ENCODE data around the gene SLC22A16. TPM values are rescaled to one million over a fixed set of nuclear protein-coding genes. Genes with fewer than 3 reads are reported as not detected.
"Not testable (repeated sequence)": the region's sequence is repeated elsewhere in the genome, so short reads cannot be mapped to it uniquely, and the experiment has no call there.

SLC22A16 gene
- total and polyA plus RNA-seq, 8 donors, result 0.22 to 0.35 (median 0.26) TPM; not detected in 5

DNA sequence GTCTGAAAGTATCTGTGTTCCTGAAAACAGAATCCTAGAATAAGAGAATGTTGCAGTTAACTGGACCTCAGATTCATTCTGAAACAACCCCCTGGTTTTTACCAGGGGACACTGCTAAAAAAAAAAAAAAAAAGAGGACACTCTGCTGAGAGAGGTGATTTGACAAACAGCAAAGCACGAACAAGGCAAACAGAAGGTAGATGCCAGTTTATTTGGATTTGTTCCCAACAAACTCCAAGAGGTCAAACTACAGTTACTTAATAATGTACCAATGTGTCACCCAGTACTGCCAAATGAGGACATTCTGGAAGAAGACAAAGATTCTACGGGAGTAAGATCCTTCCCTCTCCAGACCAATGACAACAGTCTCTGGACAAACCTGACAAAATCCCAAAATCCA lies 40.6 kb upstream of the SLC22A16 start:
- WGBS, 2 donors, result 20 to 25% methylated on average over 2 of the region's 2 CpGs
- intact Hi-C loops (cut with DNase I), result no loop called here
- Histone ChIP-seq H3K9me3 (no peaks in the 10 kb centered on the region), H3K4me1 (peaks cover 0 to 12% (median 4%) of the 10 kb centered on the region in 3 donors), H3K27me3 (no peaks in the 10 kb centered on the region), H3K36me3 (no peaks in the 10 kb centered on the region), H3K4me3 (no peak overlapping the region), H3K27ac (no peak overlapping the region)
- TF ChIP-seq, protein P1, sequence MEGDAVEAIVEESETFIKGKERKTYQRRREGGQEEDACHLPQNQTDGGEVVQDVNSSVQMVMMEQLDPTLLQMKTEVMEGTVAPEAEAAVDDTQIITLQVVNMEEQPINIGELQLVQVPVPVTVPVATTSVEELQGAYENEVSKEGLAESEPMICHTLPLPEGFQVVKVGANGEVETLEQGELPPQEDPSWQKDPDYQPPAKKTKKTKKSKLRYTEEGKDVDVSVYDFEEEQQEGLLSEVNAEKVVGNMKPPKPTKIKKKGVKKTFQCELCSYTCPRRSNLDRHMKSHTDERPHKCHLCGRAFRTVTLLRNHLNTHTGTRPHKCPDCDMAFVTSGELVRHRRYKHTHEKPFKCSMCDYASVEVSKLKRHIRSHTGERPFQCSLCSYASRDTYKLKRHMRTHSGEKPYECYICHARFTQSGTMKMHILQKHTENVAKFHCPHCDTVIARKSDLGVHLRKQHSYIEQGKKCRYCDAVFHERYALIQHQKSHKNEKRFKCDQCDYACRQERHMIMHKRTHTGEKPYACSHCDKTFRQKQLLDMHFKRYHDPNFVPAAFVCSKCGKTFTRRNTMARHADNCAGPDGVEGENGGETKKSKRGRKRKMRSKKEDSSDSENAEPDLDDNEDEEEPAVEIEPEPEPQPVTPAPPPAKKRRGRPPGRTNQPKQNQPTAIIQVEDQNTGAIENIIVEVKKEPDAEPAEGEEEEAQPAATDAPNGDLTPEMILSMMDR (IDR thresholded peaks at IDR 0.05), result no peak
- DNase-seq (no peak), FAIRE-seq (no peak), ATAC-seq (peak in 3 of 4 donors; percentile 24 to 37 (median 32))

DNA sequence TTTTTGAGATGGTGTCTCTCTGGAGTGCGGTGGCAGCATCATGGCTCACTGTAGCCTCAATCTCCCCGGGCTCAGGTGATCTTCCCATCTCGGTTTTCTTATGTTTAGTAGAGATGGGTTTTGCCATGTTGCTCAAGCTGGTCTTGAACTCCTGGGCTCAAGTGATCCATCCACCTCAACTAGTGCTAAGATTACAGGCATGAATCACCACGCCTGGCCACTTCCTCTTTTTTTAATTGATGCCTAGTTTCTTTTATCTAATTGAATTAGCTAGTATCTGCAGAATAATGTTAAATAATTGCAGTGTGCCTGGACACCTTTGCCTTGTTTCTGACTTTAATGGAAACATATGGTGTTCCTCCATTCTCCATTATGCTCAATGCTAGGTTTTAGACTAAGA lies 38.4 kb upstream of the SLC22A16 start:
- intact Hi-C loops (cut with DNase I), result no loop called here
- Histone ChIP-seq H3K4me1 (peaks cover 0 to 12% (median 4%) of the 10 kb centered on the region in 3 donors), H3K27me3 (peaks cover 0 to 4% (median 0%) of the 10 kb centered on the region in 4 donors), H3K9me3 (no peaks in the 10 kb centered on the region), H3K4me3 (no peak overlapping the region), H3K27ac (no peak overlapping the region), H3K36me3 (no peaks in the 10 kb centered on the region)
- WGBS, 2 donors, result 73 to 92% methylated on average over 4 of the region's 4 CpGs
- FAIRE-seq (no peak), DNase-seq (no peak), ATAC-seq (no peak)
- TF ChIP-seq, protein P1 (IDR thresholded peaks at IDR 0.05), result no peak

DNA sequence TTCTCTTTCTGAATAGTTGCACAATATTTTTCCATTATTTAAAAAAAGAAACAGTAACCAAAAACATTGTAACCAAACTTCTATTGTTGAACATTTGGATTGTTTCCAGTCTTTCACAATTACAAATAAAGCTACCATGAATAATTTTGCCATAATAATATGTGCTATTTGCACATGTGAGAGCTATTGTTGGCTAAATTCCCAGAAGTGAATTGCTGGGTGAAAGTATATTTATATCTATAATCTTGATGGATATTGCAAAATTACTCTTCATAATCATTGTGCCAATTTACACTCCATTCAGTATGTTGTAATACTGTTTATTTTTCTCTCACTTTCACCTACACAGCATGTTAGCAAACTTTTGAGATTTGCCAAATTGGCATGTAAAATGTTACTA lies 36.6 kb upstream of the SLC22A16 start:
- no peak for DNase-seq
- no peak overlapping the region for H3K27ac ChIP-seq
- no peaks in the 10 kb centered on the region for H3K9me3 ChIP-seq
- no peak for FAIRE-seq
- no peak overlapping the region for H3K4me3 ChIP-seq
- peak in 3 of 4 donors; percentile 36 to 43 (median 39) for ATAC-seq
- peaks cover 0 to 4% (median 0%) of the 10 kb centered on the region in 4 donors for H3K27me3 ChIP-seq
- peaks cover 0 to 12% (median 4%) of the 10 kb centered on the region in 3 donors for H3K4me1 ChIP-seq
- TF ChIP-seq, protein P1 (IDR thresholded peaks at IDR 0.05), result no peak
- no peaks in the 10 kb centered on the region for H3K36me3 ChIP-seq
- intact Hi-C loops (cut with DNase I), result no loop called here

DNA sequence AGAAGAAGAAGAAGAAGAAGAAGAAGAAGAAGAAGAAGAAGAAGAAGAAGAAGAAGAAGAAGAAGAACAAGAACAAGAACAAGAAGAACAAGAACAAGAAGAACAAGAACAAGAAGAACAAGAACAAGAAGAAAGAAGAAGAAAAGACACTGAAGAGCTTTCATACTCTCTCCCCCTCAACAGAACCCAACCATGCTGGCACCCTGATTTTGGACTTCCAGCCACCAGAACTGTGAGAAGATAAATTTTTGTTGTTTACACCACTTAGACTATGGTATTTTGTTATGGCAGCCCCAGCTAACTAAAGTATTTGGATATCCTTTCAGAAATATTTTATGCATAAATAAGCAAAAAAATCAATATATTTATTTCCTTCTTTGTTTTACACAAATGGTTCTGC lies 36.1 kb upstream of the SLC22A16 start:
- H3K4me3 ChIP-seq; intact Hi-C loops (cut with DNase I); H3K9me3 ChIP-seq; FAIRE-seq; ATAC-seq; H3K27me3 ChIP-seq; H3K36me3 ChIP-seq; H3K27ac ChIP-seq; DNase-seq: not testable (repeated sequence)
- H3K4me1 ChIP-seq, result peaks cover 0 to 11% (median 4%) of the 10 kb centered on the region in 3 donors

DNA sequence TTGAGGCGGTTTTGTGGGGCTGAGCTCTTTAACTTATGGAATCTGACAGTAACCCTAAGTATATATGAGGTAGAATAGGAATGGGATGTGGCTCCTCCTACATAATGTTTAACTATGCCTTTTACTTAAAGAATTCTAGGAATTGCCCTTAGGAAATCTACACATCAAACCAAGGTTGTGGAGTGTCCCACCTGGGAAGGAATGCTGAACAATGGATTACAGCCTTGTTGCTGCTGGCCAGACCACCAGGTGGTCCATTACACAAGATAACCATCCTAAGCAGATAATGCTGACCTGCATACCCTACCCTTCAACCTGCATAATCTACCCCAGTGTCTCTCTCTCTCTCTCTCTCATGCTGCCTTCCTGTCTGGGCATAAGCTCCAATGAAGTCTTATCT lies 35.0 kb upstream of the SLC22A16 start:
- no peak for ATAC-seq
- FAIRE-seq, result no peak
- peaks cover 0 to 4% (median 0%) of the 10 kb centered on the region in 4 donors for H3K27me3 ChIP-seq
- TF ChIP-seq, protein P1 (IDR thresholded peaks at IDR 0.05), result no peak
- DNase-seq, result no peak
- no peaks in the 10 kb centered on the region for H3K36me3 ChIP-seq
- 92 to 97% methylated on average over 1 of the region's 1 CpG for WGBS, 2 donors
- intact Hi-C loops (cut with DNase I), result no loop called here
- H3K27ac ChIP-seq, result no peak overlapping the region
- H3K4me1 ChIP-seq, result peaks cover 0 to 6% (median 4%) of the 10 kb centered on the region in 3 donors
- H3K4me3 ChIP-seq, result no peak overlapping the region
- no peaks in the 10 kb centered on the region for H3K9me3 ChIP-seq

Data from pancreas (tissue), 10 donors.